Stimulated activated CD8-positive, alpha-beta memory T cell treated with anti-CD3 and anti-CD28 coated beads, Interleukin-7, amount 100 ng/mL, for 4 hours (primary cell): ENCODE measurements around the gene RXFP2.
A peak's percentile ranks its signal among the peaks of the same experiment; 100 is the strongest.

Experiments
- DNase-seq, 2 donors: peaks; one replicate each; pipeline ENCODE4 v3.0.0-alpha.2; 2020; ENCODE audit warnings: low read depth in 2 of 2

Gene RXFP2, protein sequence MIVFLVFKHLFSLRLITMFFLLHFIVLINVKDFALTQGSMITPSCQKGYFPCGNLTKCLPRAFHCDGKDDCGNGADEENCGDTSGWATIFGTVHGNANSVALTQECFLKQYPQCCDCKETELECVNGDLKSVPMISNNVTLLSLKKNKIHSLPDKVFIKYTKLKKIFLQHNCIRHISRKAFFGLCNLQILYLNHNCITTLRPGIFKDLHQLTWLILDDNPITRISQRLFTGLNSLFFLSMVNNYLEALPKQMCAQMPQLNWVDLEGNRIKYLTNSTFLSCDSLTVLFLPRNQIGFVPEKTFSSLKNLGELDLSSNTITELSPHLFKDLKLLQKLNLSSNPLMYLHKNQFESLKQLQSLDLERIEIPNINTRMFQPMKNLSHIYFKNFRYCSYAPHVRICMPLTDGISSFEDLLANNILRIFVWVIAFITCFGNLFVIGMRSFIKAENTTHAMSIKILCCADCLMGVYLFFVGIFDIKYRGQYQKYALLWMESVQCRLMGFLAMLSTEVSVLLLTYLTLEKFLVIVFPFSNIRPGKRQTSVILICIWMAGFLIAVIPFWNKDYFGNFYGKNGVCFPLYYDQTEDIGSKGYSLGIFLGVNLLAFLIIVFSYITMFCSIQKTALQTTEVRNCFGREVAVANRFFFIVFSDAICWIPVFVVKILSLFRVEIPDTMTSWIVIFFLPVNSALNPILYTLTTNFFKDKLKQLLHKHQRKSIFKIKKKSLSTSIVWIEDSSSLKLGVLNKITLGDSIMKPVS

DNA sequence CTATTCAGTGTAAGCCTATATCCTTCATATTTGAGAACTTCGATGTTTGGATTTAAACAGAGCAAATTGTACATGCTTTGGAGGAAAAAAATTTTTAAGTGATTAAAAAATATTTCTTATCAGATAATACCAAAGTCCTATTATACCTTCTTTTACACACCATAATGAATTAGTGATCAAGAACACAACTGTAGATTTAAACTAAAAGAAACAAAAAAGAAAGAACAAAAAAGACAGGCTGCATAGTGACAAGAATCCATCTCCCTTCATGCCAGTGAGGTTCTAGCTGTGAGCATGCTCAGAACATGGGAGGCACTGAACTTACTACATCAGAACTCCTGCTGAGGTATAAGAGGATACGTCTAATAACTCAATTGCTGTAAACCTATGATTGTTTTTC is at the start of gene RXFP2:
Gene RXFP2, plus strand, starts transcription at position 301 of the 400 bp plus-strand sequence. Its CDS starts 87 bp downstream, at position 388.
- DNase-seq: no peak

DNA sequence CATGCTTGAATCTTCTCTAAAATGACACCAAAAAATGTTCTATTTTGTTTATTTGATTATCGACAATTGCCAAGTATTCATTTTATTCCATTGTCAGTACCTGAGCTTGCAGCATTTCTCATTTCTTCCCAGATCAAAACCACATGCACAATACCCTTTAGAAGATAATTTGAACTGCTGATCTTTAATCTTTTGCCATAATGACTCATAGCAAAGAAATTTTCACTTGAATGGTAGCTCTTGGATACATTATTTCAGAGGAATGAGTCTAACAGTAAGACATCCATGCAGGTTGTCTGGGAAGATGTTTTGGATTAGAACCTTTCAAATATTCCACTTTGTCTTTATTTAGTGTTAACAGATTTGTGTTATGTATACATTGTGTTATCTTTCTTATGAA is 42.0 kb upstream of the RXFP2 start:
- no peak for DNase-seq

DNA sequence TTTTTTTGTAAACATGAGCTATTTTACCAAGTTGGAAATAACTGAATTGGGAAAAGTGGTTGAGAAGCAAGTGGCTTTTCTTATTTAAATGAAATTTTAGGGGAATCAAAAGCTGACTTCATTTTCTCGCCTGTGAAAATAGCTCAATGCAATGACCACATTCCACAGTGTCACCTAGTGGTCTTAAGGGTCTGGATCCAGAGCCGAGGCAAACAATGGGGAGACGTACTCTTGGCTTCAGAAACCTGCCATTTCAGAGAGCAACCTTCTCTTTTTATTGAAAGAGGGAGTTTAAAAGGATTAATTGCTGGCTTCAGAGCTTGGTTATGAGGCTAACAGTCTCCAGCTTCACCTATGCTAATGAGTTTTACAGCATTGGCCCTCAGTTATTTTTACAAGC is 39.7 kb upstream of the RXFP2 start:
- DNase-seq: no peak

DNA sequence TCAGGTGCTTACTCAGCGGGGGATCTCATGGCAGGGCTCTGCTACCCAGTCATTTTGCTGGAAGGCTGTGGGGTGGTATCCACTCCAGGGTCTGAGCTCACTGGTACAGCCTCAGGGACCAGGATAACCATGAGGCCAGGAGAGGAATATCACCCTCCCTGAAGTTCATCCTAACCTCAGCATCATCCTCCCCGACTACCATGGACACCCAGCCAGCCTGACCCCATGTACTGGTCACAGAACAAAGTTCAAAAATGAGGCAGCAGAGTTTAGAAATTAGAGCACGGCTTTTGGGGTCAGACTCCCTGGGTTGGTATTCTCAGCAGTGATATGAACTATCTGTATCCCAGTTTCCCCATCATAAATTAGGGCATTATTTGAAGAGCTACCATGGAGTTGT is 35.5 kb upstream of the RXFP2 start:
- DNase-seq: no peak

DNA sequence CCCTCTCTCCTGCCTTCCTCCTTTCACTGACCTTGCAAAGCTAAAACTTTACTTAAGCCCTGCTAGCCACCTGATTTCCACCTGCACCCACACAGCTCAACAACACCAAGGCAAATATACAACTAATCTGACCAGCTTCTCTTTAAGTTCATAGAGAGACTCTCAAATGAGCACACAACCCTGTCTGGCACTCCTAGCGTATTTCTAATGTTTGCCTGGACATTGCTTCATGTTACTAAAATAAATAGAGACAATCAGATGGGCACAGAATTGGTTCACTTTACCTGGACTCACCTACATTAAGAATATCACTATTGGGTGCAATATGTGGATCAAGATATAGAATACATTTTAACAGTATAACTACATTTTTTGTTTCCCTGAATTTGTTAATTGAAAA is 33.2 kb upstream of the RXFP2 start:
- DNase-seq: no peak

DNA sequence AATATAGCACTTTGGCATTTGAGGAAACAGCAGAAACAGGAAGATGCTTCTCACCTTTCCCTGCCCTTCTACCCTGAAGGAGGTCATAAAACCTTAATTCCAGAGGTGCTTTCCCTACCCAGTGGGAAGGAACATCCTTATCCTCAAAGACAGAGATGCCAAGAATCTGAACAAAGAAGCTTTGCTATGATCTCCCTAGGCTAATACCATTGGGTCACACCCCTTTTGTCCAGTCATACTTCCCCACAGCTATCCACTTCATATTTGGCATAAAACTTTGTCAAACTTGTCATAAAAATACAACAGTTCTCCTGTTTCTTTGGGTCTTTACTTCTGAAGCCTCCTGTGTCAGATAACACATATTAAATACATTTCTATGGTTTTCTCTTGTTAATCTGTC is 21.7 kb upstream of the RXFP2 start:
- DNase-seq: no peak

DNA sequence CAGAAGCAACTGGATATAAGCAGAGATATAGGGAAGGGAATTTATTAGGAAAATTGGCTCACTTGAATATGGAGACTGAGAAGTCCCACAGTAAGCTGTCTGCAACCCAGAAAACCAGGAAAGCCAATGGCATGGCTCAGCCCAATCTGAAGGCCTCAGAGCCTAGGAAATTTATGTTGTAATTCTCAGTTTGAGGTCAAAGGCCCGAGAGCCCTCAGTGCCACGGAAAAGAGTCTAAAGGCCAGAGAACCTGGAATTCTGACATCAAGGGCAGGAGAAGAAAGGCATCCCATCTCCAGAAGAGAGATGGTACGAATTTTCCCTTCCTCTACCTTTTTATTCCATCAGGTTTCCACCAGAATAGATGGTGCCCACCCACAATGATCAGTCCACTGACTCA is 20.1 kb upstream of the RXFP2 start:
- no peak for DNase-seq

DNA sequence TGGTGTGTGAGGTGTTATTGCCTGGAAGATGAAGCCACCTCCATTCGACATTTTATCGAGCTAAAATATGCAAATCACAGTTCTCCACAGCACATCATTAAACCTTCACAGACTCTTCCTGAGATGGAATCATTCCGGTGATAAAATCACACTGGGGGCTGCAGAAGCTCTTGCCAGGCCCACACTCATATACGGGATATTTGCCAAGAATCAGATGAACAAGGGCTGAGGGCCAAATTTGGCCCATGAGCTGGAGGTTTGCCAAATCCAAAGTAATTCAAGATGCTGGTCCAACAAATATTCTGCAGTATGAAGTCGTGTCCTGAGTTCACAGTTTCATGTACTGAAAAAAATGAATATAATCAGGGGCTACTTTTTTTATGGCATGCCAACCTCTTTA is 16.7 kb upstream of the RXFP2 start:
- DNase-seq: no peak

DNA sequence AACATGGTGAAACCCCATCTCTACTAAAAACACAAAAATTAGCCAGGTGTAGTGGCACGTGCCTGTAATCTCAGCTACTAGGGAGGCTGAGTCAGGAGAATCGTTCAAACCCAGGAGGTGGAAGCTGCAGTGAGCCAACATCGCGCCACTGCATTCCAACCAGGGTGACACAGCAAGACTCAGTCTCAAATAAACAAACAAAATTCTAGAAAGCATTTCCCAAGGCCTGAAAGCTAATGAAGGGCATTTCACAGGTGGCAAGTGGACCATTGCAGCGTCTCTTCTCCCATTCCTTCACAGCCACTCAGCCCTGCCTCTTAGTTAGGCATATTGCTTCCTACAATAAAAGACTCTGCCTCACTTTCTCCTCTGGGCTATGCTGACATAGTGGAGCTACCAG is 13.5 kb upstream of the RXFP2 start:
- no peak for DNase-seq

DNA sequence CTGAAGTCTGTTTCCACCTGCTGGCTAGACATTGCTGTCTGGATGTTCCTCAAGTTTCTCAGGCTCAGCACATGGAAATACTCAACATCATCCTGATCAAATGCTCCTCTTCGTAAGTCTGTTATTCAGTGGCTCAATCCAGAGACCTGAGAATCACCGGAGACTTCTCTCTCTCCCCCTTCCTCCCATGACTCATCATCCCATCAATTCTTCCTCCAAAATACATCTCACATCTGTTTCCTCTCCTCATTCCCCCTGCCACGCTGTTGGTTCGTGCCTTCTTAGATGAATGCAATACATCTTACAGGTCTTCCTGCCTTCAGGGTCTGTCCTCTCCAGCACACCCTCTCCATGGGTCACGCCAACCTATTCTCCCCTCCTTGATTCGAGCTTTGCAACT is 7.4 kb upstream of the RXFP2 start:
- DNase-seq: no peak

DNA sequence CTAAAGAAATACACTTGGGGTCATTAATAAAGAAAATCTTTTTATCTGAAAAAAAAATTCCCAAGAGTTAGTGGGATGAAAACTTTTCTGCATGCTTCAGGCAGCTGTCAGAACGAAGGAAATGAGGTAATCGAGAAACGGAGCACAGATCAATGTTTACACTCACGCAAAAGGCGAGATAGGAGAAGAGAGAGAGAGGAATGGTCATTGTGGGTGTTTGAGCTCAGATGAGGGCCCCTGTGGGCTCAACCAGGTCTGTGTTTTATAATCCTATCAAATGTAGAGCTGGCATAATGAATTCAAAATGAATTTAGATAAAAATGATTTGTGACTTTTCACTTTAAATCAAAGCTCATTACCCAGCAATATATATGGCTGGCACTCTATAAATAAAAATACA is 6.3 kb upstream of the RXFP2 start:
- DNase-seq: no peak

DNA sequence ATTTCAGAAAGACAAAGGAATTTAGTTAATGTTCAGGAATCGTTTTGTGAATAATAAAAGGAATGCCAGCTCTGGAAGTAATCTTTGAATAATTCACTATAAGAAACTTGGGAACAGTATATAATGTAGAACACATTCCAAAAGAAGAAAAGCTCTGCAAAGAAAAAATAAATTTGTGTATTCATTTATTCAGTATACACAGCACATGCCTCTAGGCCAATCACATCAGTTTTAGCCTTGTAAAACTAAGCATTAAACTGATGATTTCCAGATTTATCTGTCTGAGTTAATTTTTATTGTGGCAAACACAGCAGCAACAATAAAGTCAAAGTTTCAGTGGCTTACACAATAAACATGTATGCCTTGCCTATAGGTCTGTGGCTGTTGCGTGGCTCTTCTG is 5.7 kb upstream of the RXFP2 start:
- no peak for DNase-seq

DNA sequence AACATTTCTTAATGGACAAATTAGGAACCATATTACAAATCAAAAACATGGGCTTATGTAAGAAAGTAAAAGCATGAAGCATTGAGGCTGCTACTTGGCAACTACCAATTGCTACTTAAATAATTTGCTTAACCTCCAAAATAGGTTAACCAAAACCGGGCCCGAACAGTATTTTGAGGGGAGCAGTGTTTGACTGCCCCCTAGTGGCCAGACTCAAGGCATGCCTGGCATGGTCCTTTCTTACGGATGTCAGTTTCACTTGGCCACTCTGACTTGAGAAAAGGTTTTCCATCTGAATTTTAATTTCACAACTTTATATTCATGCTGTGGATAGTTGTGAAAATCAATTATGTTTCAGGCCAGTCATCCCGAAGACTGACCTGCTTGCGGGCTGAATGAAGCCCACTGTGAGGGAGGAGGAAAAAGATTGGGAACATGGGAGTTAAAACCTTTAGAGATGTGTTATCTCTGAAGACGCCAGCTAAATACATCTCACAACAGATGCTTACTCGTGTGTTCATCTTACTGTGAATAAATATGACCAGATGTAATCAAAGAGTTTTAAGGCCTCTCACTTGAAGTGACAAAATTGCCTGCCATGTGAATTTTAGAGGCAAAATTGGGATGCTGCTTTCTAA is 2.9 kb downstream of the RXFP2 start:
- DNase-seq: peak; percentile 29 to 39

DNA sequence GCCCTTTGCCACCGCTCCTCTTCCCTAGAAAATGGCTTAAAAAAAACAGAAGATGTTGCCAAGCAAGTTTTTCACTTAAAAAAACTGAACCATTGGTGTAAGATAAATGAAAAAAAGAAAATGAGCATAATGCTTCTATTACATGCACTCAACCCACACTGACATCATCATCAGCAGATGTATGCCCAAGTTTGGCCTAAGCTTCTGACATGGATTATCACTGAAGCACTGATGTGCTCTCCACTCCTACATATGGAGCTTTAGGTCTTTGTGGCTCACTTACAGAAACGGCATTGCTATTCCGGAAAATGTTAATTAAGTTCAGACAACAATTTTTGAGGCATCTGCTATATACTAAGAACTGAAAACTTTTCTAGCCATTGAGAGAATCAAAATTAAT is 8.0 kb downstream of the RXFP2 start:
- no peak for DNase-seq

DNA sequence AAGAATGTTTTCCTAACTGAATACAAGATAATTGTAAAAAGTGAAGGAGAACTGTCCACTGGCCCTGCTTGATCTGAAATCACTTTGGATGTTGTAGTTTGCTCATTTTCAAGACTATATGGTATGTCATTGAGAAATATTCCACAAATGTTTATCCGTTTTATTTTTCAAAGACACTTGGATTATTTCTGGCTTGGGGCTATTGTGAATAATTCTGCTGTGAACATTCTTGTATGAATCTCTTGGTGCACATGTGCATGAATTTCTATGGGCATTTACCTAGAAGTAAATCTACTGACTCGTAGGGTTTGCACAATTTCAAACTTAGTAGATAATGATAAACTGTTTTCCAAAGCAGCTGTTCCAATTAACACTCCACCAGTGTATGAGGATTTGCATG is 8.6 kb downstream of the RXFP2 start:
- no peak for DNase-seq

DNA sequence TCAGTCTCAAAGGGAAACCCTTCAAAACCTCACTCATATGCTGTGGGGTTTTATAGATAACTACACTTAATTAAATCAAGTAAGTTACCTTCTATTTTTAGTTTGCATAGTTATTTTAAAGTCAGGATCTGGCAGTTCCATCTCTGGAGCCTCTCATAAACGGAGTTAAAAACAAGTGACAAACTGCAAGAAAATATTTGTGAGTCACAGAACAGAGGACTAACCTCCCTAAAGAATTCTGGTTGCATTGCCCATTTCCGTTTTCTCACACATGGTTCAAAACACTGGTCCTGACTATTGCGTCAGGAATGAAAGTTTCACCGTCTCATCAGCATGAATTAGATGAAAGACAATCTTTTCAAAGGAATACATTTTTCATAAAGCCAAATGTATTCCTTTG is 10.6 kb downstream of the RXFP2 start:
- DNase-seq: no peak

DNA sequence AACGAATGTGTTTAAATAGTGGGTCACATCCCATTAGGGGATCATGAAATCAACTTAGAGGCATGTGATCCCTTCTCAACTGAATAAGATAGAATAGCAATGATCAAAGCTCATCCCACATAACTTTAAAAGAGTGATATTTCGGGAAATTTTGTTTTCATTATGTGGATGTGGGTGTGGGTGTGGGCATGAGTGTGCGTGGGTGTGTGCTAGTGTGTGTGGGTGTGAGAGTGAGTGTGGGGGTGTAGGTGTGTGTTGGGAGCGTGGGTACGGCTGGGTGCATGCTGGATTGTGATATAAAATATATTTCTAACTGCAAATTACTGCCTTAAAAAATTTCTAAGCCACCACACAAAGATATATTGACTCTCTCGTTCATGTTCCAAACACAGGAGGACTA is 15.9 kb downstream of the RXFP2 start:
- DNase-seq: no peak

DNA sequence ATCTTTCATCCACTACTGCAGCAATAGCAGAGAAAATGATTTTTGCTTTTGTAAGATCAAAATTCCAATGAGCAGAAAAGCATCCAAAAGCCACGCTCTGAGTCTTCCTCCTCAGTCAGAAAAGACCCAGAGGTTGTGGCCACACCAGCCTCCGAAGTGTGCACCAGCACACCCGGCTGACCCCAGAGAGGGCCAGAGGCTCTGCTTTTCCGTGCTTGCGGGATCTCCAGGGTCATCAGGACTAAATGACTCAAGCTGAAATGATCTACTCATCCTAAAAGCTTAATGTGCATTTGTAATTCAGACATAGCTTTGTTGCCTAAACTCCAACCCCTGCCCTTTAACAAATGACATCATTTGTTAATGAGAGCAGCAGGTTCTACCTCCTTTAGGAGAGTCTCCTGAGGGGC is 16.5 kb downstream of the RXFP2 start:
- DNase-seq: no peak

DNA sequence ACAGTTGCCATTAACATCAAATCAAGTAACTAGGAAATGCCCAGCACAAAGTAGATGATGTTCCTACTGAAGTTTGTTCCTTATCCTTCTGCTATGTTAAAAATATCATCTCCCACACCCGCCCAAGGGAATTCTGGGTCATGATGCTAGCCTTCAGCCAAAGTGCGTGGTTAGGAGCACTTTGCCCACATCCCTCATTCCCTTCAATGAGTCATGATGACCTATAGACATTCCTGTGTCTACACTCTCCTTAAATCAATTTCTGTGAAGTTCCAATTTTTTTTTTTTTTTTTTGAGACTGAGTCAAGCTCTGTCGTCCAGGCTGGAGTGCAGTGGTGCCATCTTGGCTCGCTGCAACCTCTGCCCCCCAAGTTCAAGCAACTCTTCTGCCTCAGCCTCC is 17.0 kb downstream of the RXFP2 start:
- DNase-seq: no peak

DNA sequence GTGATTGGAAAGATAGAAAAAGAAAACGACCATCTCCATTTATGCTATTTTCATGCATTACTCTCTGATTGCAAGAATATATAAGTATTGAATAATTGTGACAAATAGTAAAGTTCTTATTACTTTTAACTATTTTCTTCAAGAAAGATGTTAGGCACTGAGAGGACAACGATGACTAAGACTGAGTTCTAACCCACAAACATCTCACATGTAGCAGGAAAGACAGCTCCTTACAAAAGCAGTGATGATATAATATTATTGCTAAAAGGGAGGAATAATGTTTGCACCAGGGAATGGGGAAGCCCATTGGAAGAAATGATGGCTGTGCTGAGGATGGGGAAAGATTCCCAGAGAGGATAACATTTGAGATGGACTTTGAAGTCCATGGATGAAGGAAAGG is 22.6 kb downstream of the RXFP2 start:
- no peak for DNase-seq

DNA sequence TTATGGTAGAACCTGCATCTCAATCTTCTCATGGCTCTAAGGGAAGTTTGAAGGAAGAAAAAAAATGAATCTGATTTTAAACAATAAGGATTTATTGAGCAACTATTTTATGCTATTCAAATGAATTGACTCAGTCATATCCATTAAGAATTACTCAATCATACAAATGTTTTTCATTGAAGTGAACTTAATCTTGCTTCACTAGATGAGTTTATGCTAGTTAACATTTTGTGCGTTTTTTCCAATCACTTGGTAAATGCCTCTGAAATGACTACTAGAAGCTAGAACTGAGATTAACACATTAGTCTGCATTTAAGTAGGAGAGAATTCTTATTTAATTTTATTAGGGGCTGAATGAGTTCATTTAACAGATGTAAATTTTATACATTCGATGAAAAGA is 25.2 kb downstream of the RXFP2 start:
- no peak for DNase-seq

DNA sequence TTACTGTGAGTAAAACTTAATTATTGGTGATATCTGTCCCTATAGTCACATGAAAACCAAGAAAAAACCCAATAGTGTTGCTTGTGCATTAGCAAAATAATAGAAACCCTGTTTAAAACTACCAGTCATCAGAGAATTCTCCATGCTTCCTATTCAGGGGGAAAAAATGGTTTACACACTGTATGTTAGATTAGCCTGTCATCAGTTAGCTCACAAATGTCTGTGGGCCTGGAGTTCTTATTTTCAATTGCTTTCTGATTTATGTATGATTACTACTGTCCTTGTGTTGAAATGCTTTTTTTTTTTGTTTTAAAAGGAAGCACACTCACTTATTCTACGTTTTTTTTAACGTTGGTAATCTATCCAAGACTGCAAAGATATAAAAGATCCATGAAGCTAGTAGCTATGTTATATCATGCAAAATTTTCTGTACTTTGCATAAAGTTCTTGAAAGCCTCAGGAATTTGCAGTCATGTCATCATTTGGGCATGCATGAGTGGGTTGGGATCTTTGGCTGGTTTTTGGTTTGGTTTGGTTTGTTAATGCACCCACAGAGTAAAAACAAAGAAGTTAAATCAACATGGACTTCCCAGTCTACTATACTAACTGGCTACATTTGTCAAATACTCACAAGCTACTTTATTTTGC is 25.9 kb downstream of the RXFP2 start:
- DNase-seq: no peak
